Measurements from ENCODE around the gene BCAR3.
"Not testable (repeated sequence)": the region's sequence is repeated elsewhere in the genome, so short reads cannot be mapped to it uniquely, and the experiment has no call there.

Gene BCAR3

GRCh38 chr1:93669369-93669768, 12.3 kb downstream of the BCAR3 start:
- DNase-seq (ENCODE audit: low read depth in 2 of 2), result no peak

DNA sequence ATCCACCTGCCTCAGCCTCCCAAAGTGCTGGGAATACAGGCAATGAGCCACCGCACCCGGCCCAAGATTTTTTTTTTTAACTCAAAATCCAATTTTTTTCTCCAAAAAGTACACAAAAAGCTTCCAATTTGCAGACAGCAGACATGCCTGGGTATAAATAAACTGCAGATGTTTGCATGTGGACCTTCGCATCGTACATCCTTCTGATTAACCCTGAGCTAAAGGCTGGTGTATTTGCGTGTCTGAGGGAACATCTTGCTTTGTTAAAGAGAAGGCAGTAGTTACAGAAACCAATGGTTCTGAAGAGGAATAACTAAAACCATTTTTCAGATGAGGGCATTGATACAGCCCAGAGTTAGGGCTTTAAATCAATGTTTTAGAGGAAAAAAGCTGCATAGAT, 12.7 kb downstream of the BCAR3 start:
- DNase-seq (ENCODE audit: low read depth in 2 of 2), result no peak

DNA sequence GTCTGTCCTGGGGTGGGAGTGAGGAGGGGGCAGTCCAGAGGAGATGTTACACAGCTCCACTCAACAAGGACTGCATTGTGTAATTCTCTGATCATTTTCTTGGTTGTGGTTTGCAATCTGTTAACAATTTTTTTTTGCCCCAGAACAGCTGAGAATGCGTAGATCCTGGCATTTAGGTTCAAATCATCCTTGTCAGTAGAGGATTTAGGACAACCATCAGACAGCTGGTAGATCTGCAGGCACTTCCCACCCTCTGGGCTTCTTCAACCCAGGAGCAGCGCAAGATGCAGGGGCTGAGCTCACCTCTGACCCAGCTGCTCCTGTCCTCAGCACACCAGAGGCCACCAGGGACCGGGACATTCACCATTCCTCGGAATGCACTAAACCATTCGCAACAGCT, 13.5 kb downstream of the BCAR3 start:
- DNase-seq (ENCODE audit: low read depth in 2 of 2), result no peak

DNA sequence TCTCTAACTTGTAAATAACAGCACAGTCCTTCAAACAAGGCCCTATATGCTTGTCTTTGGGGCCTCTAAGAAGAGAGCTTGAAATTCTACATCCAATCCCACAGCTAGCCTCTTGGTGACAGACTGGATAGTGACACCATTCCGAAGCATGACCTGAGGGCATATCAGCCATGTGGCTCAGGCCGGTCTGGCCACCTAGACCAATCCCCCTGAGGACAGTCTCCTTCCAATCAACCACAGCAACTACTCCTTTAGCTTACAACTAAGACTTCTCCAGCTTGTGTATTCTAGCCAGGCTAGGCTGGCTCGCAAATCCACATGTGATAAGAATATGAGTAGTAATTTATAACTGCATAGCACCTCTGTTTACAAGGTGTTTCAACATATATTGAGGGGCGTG, 14.0 kb downstream of the BCAR3 start:
- DNase-seq (ENCODE audit: low read depth in 2 of 2), result no peak

DNA sequence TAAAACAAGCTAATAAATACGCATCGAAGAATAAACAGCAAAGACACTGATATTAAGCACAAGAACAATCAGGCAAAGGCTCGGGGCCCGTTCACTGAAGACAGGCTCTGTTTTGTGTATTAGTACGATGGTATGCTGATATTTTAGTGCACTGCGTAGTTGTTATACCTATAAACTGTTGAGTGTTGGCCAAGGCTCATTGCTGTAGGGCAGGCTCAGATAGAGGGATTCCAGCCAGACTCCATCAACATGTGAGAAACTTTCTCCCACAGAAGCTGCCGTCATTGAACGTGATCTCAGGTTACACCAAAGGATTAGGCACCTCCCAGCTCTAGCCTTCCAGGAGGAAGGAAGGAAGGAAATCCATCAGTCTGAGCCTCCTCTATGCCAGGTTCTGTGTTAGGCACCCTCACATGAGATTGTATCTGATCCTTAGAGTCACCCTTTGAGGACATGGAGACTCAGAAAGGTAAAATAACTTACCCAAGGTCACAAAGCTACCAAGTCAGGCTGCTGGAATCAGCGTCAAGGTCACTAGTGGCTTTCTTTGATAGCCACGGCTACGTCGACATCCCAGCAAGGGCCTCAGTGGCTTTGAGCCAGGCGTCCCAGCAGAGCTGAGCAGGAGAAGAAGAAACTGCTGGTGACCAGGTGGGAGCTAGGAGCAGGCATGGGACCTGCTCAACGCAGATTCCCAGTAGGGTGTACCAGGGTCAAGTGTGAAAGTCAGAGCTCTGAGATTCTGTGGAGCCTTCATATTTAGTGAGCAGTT, 14.8 kb downstream of the BCAR3 start:
- no peak for DNase-seq (ENCODE audit: low read depth in 2 of 2)

DNA sequence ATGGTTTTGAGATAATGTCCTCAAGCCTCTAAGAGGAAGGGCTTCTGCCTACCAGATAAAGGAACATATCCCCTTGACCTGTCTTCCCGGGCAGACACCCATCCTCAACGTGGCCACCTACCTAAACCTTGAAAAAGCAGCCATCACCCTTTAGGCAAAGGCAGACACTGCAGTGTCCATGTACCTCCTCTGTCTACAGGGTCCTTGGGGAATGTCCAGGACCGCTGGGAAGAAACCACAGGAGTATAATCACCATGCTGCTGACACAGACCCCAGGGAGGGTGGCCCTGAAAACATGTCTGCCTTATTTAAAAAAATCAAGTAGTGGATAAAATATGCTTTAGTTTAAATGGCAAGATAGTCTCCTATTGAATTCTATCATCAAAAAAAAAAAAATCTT, 16.6 kb downstream of the BCAR3 start:
- DNase-seq (ENCODE audit: low read depth in 2 of 2), result no peak

DNA sequence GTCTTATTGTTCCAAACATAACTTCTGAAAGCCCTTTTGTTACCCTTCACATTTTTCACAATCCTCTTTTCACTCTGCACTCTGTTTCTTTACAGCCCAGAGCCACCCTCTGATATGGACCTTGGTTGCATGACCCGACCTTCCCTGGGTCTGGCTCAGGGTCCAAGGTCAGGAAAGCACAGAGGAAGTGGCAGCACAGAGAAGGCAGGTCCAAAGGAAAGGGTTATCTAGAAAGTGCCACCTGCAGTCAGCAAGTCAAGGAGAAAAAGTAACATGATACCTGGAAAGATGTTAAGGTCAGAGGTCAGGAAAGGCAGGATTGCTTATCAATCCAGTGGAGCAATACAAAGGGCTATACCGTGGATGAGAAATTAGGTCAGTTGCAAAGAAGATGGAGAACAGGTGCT, 18.4 kb downstream of the BCAR3 start:
- DNase-seq (ENCODE audit: low read depth in 2 of 2), result no peak

- DNase-seq (ENCODE audit: low read depth in 2 of 2), result no peak
These were observed 19.0 kb downstream of the BCAR3 start for GRCh38 chr1:93662481-93663207.

GRCh38 chr1:93661829-93662474, 19.7 kb downstream of the BCAR3 start:
- no peak for DNase-seq (ENCODE audit: low read depth in 2 of 2)

- not testable (repeated sequence) for DNase-seq (ENCODE audit: low read depth in 2 of 2)
These were observed 20.3 kb downstream of the BCAR3 start for GRCh38 chr1:93661341-93661740.

DNA sequence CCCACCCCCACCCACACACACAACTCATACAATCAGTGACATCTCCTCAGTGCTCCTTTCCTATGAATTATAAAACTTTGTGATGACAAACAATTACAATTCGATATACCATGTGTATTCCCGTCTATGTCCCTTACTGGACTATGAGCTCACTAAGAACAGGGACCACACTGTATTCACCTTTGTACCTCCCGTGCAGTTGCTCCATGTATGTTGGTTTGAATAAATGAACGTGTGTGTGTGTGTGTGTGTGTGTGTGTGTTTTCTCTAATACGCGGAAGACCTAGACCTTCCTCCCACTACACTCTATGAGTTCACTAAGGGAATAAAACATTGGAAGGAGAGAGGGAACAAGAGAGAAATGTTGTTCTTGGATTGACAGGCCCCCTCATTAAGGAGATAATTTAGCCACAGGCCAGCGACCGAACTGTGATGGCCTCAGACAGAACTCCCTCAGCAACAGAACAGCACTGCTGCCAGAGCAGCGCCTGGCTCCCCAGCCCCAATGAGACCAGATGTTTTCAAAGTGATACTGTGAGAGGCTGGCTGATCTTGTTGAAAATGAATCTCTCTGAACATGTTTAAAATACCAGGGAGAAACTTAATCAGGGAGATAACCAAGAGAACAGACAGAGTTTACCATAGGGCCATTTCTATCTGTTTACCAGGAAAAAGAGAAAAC, 21.7 kb downstream of the BCAR3 start:
- no peak for DNase-seq (ENCODE audit: low read depth in 2 of 2)

GRCh38 chr1:93658188-93658587, 23.4 kb downstream of the BCAR3 start:
- no peak for DNase-seq (ENCODE audit: low read depth in 2 of 2)

DNA sequence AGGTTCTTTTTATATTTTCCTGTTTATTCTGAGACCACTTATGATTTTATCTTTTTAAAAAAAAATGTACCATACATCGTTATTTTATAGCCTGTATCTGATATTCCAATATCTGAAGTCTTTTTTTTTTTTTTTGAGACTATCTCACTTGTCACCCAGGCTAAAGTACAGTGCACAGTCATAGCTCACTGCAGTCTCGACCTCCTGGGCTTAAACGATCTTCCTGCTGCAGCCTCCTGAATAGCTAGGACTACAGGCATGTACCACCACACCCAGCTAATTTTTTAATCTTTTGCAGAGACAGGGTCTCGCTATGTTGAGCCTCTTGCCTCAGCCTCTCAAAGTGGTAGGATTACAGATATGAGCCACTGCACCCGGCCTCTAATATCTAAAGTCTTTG, 25.1 kb downstream of the BCAR3 start:
- no peak for DNase-seq (ENCODE audit: low read depth in 2 of 2)

DNA sequence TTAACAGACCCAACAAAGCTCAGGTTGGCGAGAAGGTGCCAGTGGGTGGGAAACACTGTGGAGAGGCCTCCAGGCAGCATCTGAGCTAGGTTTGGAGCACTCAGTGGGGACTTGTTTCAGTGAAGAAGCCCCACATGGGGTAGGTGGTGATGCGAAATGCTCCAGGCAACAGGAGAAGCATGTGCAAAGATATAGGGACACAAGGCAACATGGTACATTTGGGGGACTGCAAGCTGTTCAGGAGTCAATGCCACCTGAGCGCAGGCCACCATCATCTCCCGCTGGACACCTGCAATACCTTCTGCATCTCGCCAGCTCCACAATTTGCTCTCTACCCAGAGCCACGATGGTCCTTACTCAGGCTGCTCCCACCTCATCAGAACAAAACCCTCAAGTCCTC, 28.0 kb downstream of the BCAR3 start:
- no peak for DNase-seq (ENCODE audit: low read depth in 2 of 2)

DNA sequence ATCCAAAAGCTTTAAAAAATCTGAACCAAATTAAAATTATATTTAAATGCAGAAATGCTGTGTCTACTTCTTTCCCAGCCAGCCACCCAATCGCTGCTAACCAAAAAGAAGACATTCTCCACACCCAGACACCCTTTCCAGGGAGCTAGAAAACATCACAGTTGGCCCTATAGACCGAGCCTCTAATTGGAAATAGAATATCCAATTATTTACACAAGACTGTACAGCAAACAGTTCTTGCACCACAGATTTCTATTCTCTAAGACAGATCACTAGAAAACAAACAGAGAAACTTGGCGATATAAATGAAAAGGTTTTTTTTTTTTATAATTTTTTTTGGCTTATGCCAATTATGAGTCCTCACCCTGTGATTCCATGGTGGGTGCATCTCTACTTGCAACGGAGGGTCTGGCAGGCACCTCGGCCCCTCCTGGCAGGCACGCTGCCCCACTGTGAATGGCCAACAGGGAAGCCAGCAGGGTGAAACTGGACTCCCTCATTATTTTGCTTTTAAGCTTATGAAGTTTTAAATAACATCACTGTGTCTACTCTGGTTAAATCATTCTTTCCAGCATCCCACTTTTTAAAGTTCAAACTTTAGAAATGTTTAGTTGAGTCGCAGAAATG, 29.2 kb downstream of the BCAR3 start:
- no peak for DNase-seq (ENCODE audit: low read depth in 2 of 2)

DNA sequence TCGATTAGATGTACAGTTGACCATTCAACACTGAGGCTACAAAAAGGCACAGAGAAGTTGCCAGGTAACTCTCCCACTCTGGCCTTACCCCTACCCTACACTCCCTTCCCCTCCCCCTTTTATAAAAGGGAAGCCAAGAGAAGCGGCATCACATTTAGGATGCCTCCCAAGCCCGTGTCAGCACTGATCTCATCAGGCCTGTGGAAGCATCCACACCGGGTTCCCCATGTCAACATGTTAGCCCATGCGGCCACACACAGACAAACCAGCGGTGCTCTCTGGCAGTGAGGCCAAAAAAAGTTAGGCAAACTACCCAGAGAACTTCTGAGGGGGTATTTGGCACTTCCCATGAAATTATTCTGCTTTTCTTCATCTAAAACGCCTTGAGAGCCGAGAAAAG, 29.9 kb downstream of the BCAR3 start:
- no peak for DNase-seq (ENCODE audit: low read depth in 2 of 2)

DNA sequence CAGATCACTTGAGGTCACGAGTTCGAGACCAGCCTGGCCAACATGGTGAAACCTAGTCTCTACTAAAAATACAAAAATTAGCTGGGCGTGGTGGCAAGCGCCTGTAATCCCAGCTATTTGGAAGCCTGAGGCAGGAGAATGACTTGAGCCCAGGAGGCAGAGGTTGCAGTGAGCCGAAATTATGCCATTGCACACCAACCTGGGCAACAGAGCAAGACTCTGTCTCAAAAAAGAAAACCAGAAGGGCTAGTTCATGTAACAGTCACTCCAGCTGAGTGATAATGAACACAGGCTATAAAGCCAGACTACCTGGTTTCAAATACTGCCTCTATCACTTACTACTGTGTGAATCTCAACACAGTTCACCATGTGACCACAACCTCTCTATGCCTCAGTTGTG, 31.5 kb downstream of the BCAR3 start:
- not testable (repeated sequence) for DNase-seq (ENCODE audit: low read depth in 2 of 2)

DNA sequence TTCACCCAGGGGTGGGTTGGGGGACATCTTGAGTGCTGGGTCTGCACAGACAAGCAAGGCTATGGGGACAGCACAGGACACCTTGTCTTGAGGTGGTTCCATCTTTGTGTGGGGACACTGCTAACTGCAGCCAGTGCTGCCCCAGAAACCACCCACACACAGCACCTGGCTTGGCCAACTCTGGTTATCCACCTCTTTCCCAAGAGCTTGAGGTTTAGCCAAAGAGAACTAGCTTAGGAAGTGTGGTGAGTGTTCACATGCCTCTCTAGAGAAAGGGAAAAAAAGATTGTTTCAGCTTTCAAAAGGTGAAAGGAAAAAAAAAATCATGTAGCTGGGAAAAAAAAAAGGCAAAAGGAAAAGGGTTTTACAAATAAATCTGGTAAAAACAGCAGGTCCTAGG, 32.4 kb downstream of the BCAR3 start:
- no peak for DNase-seq (ENCODE audit: low read depth in 2 of 2)

DNA sequence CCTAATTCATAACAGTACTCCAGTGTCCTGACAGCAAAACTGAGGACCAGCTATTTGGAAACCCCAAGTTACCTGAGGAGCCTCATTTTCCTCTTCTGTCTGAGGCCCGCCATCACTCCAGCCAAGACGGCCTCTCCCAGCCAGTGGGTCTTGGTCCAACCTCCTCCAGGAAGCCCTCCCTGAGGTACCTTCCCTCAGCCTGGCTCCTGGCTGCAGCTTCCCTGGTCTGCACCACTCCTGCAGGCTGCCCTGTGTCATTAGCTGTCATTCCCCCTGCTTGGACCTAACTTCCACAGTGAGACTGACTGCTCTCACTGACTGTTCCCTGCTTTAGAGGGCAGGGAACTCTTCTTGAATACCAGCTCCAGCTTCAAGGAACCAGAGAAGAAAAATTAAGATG, 33.0 kb downstream of the BCAR3 start:
- no peak for DNase-seq (ENCODE audit: low read depth in 2 of 2)

- DNase-seq (ENCODE audit: low read depth in 2 of 2), result no peak
These were observed 40.1 kb downstream of the BCAR3 start for GRCh38 chr1:93641527-93641926.

- DNase-seq (ENCODE audit: low read depth in 2 of 2), result no peak
These were observed 40.8 kb downstream of the BCAR3 start for GRCh38 chr1:93640656-93641440.
